Measurements from ENCODE around the gene MACROD2. TPM values are rescaled to one million over a fixed set of nuclear protein-coding genes. Genes with fewer than 3 reads are reported as not detected.

The MACROD2 gene
- total and polyA plus RNA-seq, 2 donors (not counting 1 experiment from before 2014, with no cell fraction given), result 5.3 to 6.7 TPM

GRCh38 chr20:14996883-14997672 is 1001.8 kb downstream of the MACROD2 start:
- ATAC-seq (ENCODE audit: low read depth), result no peak
- Mint-ChIP-seq H3K4me1 (no peaks in the 10 kb centered on the region), H3K27ac (no peak overlapping the region), H3K4me3 (no peak overlapping the region), H3K9me3 (ENCODE audit: insufficient read depth) (peaks cover 10% of the 10 kb centered on the region), H3K27me3 (no peaks in the 10 kb centered on the region)
- Histone ChIP-seq H3K4me3 (ENCODE audit: control extremely low read depth in 1 of 5, extremely low read depth in 1 of 5, insufficient read depth in 1 of 5, low read depth in 2 of 5, low read length in 4 of 5) (no peak overlapping the region), H3K79me2 (ENCODE audit: control insufficient read depth, insufficient read depth, low read length) (no peaks in the 10 kb centered on the region), H3K9ac (ENCODE audit: low read length) (no peak overlapping the region), H4K20me1 (ENCODE audit: control insufficient read depth, insufficient read depth, low read length, poor library complexity, severe bottlenecking) (no peaks in the 10 kb centered on the region), H3K9me3 (ENCODE audit: control extremely low read depth in 1 of 3, control insufficient read depth in 2 of 3, insufficient read depth in 1 of 3, low read length in 2 of 3) (peaks cover 0 to 13% (median 3%) of the 10 kb centered on the region in 3 donors), H3K27me3 (replicated peaks in 1 of 4; ENCODE audit: control extremely low read depth in 1 of 4, control insufficient read depth in 3 of 4, insufficient read depth in 4 of 4, low read length in 3 of 4) (no peaks in the 10 kb centered on the region), H3K4me2 (replicated peaks; ENCODE audit: low read depth, low read length, poor library complexity, severe bottlenecking) (no peak overlapping the region), H3K36me3 (replicated peaks in 1 of 2; ENCODE audit: control extremely low read depth in 1 of 2, control insufficient read depth in 1 of 2, extremely low read depth in 1 of 2, insufficient read depth in 2 of 2, low read length in 1 of 2) (no peaks in the 10 kb centered on the region), H2AFZ (ENCODE audit: insufficient read depth, low read depth, low read length, poor library complexity, severe bottlenecking) (no peak overlapping the region), H3K27ac (ENCODE audit: low read length in 2 of 2) (no peak overlapping the region), H3K4me1 (ENCODE audit: control insufficient read depth in 2 of 2, insufficient read depth in 2 of 2, low read length in 2 of 2) (no peaks in the 10 kb centered on the region)
- no peak for TF ChIP-seq EZH2 (IDR thresholded peaks at IDR 0.05; ENCODE audit: borderline replicate concordance, insufficient read depth, low read depth, low read length, poor library complexity, severe bottlenecking)
- TF ChIP-seq CTCF (IDR thresholded peaks at IDR 0.05), result no peak
- no peak for DNase-seq
- intact Hi-C loops (cut with micrococcal nuclease), result no loop called here
- ChIA-PET POLR2A (no interaction called here), CTCF (no interaction called here)
- WGBS (ENCODE audit: insufficient coverage), result no CpG with 5 or more reads among the region's 2 CpGs

GRCh38 chr20:14997791-14998190 is 1002.5 kb downstream of the MACROD2 start:
- DNase-seq, result no peak
- H3K36me3 ChIP-seq (replicated peaks in 1 of 2; ENCODE audit: control extremely low read depth in 1 of 2, control insufficient read depth in 1 of 2, extremely low read depth in 1 of 2, insufficient read depth in 2 of 2, low read length in 1 of 2), result no peaks in the 10 kb centered on the region
- no peak overlapping the region for H3K27ac Mint-ChIP-seq
- H3K79me2 ChIP-seq (ENCODE audit: control insufficient read depth, insufficient read depth, low read length), result no peaks in the 10 kb centered on the region
- no peaks in the 10 kb centered on the region for H3K4me1 ChIP-seq (ENCODE audit: control insufficient read depth in 2 of 2, insufficient read depth in 2 of 2, low read length in 2 of 2)
- no peaks in the 10 kb centered on the region for H4K20me1 ChIP-seq (ENCODE audit: control insufficient read depth, insufficient read depth, low read length, poor library complexity, severe bottlenecking)
- WGBS (ENCODE audit: insufficient coverage), result 92% methylated on average over 2 of the region's 3 CpGs
- TF ChIP-seq EZH2 (IDR thresholded peaks at IDR 0.05; ENCODE audit: borderline replicate concordance, insufficient read depth, low read depth, low read length, poor library complexity, severe bottlenecking), result no peak
- no peak for TF ChIP-seq CTCF (IDR thresholded peaks at IDR 0.05)
- ChIA-PET CTCF (no interaction called here), POLR2A (no interaction called here)
- intact Hi-C loops (cut with micrococcal nuclease), result no loop called here
- H3K27me3 ChIP-seq (replicated peaks in 1 of 4; ENCODE audit: control extremely low read depth in 1 of 4, control insufficient read depth in 3 of 4, insufficient read depth in 4 of 4, low read length in 3 of 4), result no peaks in the 10 kb centered on the region
- no peak overlapping the region for H3K4me3 ChIP-seq (ENCODE audit: control extremely low read depth in 1 of 5, extremely low read depth in 1 of 5, insufficient read depth in 1 of 5, low read depth in 2 of 5, low read length in 4 of 5)
- no peaks in the 10 kb centered on the region for H3K4me1 Mint-ChIP-seq
- no peak overlapping the region for H3K9ac ChIP-seq (ENCODE audit: low read length)
- no peak for ATAC-seq (ENCODE audit: low read depth)
- H3K27ac ChIP-seq (ENCODE audit: low read length in 2 of 2), result no peak overlapping the region
- H3K9me3 Mint-ChIP-seq (ENCODE audit: insufficient read depth), result peaks cover 10% of the 10 kb centered on the region
- H2AFZ ChIP-seq (ENCODE audit: insufficient read depth, low read depth, low read length, poor library complexity, severe bottlenecking), result no peak overlapping the region
- H3K4me2 ChIP-seq (replicated peaks; ENCODE audit: low read depth, low read length, poor library complexity, severe bottlenecking), result no peak overlapping the region
- peaks cover 0 to 13% (median 3%) of the 10 kb centered on the region in 3 donors for H3K9me3 ChIP-seq (ENCODE audit: control extremely low read depth in 1 of 3, control insufficient read depth in 2 of 3, insufficient read depth in 1 of 3, low read length in 2 of 3)
- H3K27me3 Mint-ChIP-seq, result no peaks in the 10 kb centered on the region
- no peak overlapping the region for H3K4me3 Mint-ChIP-seq
